Thoracic aorta (tissue), 2 donors: ENCODE data around the gene ECE1. TPM values are rescaled to one million over a fixed set of nuclear protein-coding genes. Genes with fewer than 3 reads are reported as not detected.
A peak's percentile ranks its signal among the peaks of the same experiment; 100 is the strongest.
"Not testable (repeated sequence)": the region's sequence is repeated elsewhere in the genome, so short reads cannot be mapped to it uniquely, and the experiment has no call there.

ENCODE experiments used
- ATAC-seq: fragments of 150-250 bp; one replicate; pipeline ENCODE4 v1.8.0; 2017; ENCODE audit warnings: low read depth; ENCODE audit not compliant: insufficient number of reproducible peaks, low FRiP score
- DNase-seq: peaks from one replicate; pipeline ENCODE4 v3.0.0-alpha.2; 2020; ENCODE audit warnings: low spot score
- H3K27ac ChIP-seq, 2 donors: fragments of 200-600 bp; sonication (generic); 1 replicate in 1 of 2; 2 replicates in 1 of 2; pipeline ENCODE4 v1.5.1; 2016; ENCODE audit warnings: mild to moderate bottlenecking in 2 of 2, moderate library complexity in 2 of 2
- H3K27me3 ChIP-seq: fragments of 200-600 bp; sonication (generic); replicated peaks from 2 replicates; pipeline ENCODE4 v1.6.0; 2016; ENCODE audit warnings: mild to moderate bottlenecking; ENCODE audit not compliant: insufficient read depth
- H3K36me3 ChIP-seq: fragments of 200-600 bp; sonication (generic); one replicate; pipeline ENCODE4 v1.5.1; 2016
- H3K4me1 ChIP-seq, 2 donors: fragments of 200-600 bp; sonication (generic); 1 replicate in 1 of 2; 2 replicates in 1 of 2; pipeline versions ENCODE4 v1.5.1 to v1.6.0; 2016; ENCODE audit warnings: low read depth in 2 of 2, mild to moderate bottlenecking in 1 of 2; ENCODE audit not compliant: control insufficient read depth in 1 of 2
- H3K4me3 ChIP-seq: fragments of 200-600 bp; sonication (generic); 2 replicates; pipeline ENCODE4 v1.5.1; 2016; ENCODE audit warnings: mild to moderate bottlenecking
- H3K9me3 ChIP-seq: fragments of 200-600 bp; sonication (generic); 2 replicates; pipeline ENCODE4 v1.5.1; 2016
- CTCF ChIP-seq: fragments of 200-600 bp; sonication (generic); IDR thresholded peaks from one replicate; pipeline ENCODE4 v1.5.1; 2019; ENCODE audit warnings: antibody characterized with exemption
- total RNA-seq, 2 donors: library from RNA; depleted of rRNA; stranded (reverse); fragments of >200 nt; gene quantifications; one replicate each; pipeline versions ENCODE4 v1.1.0 to v1.2.3, GENCODE V29; 2016

ECE1 gene
- total RNA-seq, 2 donors from 2014 or later = 103 to 124 TPM

GRCh38 chr1:21283524-21283923 lies 6.7 kb downstream of the ECE1 start:
- ATAC-seq (no peak), DNase-seq (no peak)
- no peaks in the 10 kb centered on the region for H3K36me3 ChIP-seq
- peaks cover 32 to 40% of the 10 kb centered on the region in 2 donors for H3K4me1 ChIP-seq
- TF ChIP-seq CTCF = no peak
- no peaks in the 10 kb centered on the region for H3K9me3 ChIP-seq
- H3K27me3 ChIP-seq = no peaks in the 10 kb centered on the region
- H3K27ac ChIP-seq = no peak overlapping the region
- H3K4me3 ChIP-seq = no peak overlapping the region

- H3K27me3 ChIP-seq, H3K4me3 ChIP-seq, ATAC-seq, DNase-seq, H3K36me3 ChIP-seq, H3K9me3 ChIP-seq, H3K27ac ChIP-seq: not testable (repeated sequence)
- peaks cover 46 to 51% of the 10 kb centered on the region in 2 donors for H3K4me1 ChIP-seq
Observed at GRCh38 chr1:21282020-21282419, 8.2 kb downstream of the ECE1 start.

- H3K4me1 ChIP-seq = peaks cover 49 to 60% of the 10 kb centered on the region in 2 donors
- TF ChIP-seq CTCF = no peak
Observed at GRCh38 chr1:21280482-21280881, 9.8 kb downstream of the ECE1 start.

GRCh38 chr1:21280011-21280471 lies 10.2 kb downstream of the ECE1 start:
- DNase-seq = no peak
- no peak for TF ChIP-seq CTCF
- H3K9me3 ChIP-seq = no peaks in the 10 kb centered on the region
- H3K4me3 ChIP-seq = no peak overlapping the region
- ATAC-seq = peak; percentile 39
- peaks cover 47 to 60% of the 10 kb centered on the region in 2 donors for H3K4me1 ChIP-seq
- no peaks in the 10 kb centered on the region for H3K27me3 ChIP-seq
- no peaks in the 10 kb centered on the region for H3K36me3 ChIP-seq
- H3K27ac ChIP-seq = peak overlapping the region; percentile 87 to 92

More at GRCh38 chr1:21280482-21280881, 9.8 kb downstream of the ECE1 start:
- no peaks in the 10 kb centered on the region for H3K36me3 ChIP-seq
- no peak overlapping the region for H3K4me3 ChIP-seq
- no peaks in the 10 kb centered on the region for H3K27me3 ChIP-seq
- no peak for DNase-seq
- no peak for ATAC-seq
- H3K27ac ChIP-seq = peak overlapping the region; percentile 87 to 92
- H3K9me3 ChIP-seq = no peaks in the 10 kb centered on the region

GRCh38 chr1:21278860-21279845 lies 11.1 kb downstream of the ECE1 start:
- DNase-seq = no peak
- peak overlapping the region; percentile 18 for H3K4me3 ChIP-seq
- peaks cover 40 to 54% of the 10 kb centered on the region in 2 donors for H3K4me1 ChIP-seq

More at GRCh38 chr1:21278860-21279845, 11.1 kb downstream of the ECE1 start:
- Histone ChIP-seq H3K36me3 (no peaks in the 10 kb centered on the region), H3K27ac (peak overlapping the region; percentile 87 to 92), H3K9me3 (no peaks in the 10 kb centered on the region), H3K27me3 (no peaks in the 10 kb centered on the region)
- peak; percentile 45 for ATAC-seq
- no peak for TF ChIP-seq CTCF
